ENCODE measurements around the gene TMEM163.
"Not testable (repeated sequence)": the region's sequence is repeated elsewhere in the genome, so short reads cannot be mapped to it uniquely, and the experiment has no call there.

DNA sequence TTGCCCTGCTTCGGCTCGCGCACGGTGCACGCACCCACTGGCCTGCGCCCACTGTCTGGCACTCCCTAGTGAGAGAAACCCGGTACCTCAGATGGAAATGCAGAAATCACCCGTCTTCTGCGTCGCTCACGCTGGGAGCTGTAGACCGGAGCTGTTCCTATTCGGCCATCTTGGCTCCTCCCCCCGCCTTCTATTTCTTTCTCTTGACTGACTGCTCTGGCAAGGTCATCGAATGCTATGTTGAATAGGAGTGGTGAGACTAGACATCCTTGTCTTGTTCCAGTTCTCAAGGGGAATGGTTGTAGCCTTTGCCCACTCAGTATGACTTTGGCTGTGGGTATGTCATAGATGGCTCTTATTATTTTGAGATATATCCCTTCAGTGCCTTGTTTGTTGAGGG is 62.4 kb downstream of the TMEM163 start:
- TF ChIP-seq, protein P1, sequence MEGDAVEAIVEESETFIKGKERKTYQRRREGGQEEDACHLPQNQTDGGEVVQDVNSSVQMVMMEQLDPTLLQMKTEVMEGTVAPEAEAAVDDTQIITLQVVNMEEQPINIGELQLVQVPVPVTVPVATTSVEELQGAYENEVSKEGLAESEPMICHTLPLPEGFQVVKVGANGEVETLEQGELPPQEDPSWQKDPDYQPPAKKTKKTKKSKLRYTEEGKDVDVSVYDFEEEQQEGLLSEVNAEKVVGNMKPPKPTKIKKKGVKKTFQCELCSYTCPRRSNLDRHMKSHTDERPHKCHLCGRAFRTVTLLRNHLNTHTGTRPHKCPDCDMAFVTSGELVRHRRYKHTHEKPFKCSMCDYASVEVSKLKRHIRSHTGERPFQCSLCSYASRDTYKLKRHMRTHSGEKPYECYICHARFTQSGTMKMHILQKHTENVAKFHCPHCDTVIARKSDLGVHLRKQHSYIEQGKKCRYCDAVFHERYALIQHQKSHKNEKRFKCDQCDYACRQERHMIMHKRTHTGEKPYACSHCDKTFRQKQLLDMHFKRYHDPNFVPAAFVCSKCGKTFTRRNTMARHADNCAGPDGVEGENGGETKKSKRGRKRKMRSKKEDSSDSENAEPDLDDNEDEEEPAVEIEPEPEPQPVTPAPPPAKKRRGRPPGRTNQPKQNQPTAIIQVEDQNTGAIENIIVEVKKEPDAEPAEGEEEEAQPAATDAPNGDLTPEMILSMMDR (IDR thresholded peaks at IDR 0.05) = not testable (repeated sequence)
- not testable (repeated sequence) for TF ChIP-seq POLR2A, EP300 (IDR thresholded peaks at IDR 0.05)

Measured in stomach (tissue), 4 donors.